DLD1 (cell line): ENCODE results near the gene AP1B1.
"Not testable (repeated sequence)": the region's sequence is repeated elsewhere in the genome, so short reads cannot be mapped to it uniquely, and the experiment has no call there.

Experiments used
- in situ Hi-C: cut with HindIII; loops from 2 replicates; pipeline ENCODE4 v1.10.0; 2017; ENCODE audit warnings: low sequenced_read_pairs

The AP1B1 gene

DNA sequence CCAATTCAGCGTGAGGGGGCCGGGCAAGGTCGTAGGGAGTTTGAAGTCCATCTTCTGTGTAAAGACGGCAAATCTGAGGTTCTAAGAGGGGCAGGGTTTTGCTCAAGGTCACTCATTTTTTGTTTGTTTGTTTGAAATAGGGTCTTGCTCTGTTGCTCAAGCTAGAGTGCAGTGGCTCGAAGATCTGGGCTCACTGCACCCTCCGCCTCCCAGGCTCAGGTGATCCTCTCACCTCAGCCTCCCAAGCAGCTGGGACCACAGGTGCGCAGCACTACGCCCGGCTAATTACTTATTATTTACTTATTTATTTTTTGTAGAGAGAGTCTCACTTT is 355 bp upstream of the AP1B1 start:
- in situ Hi-C loops: no loop called here

DNA sequence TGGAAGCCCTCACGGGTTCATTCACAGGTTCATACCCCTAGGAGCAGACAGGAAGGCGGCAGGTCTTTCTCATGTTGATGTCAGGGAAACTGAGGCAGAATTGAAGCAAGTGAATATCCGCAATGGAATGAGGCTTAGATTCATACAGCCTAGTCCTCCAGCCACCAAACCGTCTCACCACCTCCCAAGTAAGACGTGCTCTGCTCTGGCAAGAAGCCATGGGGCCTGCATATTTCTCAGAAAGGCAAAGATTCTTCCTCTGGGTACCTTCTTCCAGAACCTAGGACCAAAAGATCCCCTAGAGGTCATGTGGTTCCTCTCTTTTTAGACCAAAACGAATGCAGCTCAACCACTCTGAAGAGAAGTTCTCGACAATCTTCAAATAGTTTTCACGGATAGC is 1.7 kb downstream of the AP1B1 start:
- in situ Hi-C loops: no loop called here

DNA sequence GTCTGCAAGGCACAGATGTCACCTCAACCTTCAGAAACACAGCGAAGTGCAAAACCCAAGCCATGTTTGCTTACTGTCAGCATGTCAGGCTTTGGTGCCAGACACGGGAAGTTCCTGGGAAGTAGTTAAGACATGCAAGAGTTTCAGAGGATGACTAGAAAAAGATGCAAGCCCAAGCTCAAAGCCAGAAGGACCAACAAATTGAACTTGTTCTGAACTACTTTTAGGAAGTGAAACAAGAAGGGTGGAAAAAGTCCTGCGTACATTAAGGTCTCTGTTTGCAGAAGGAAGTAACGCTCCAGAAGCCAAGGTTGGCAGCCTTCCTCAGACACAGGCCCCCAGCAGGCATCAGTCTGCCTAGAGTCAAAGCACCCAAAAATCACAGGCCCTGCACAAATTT is 2.6 kb downstream of the AP1B1 start:
- in situ Hi-C loops: no loop called here

DNA sequence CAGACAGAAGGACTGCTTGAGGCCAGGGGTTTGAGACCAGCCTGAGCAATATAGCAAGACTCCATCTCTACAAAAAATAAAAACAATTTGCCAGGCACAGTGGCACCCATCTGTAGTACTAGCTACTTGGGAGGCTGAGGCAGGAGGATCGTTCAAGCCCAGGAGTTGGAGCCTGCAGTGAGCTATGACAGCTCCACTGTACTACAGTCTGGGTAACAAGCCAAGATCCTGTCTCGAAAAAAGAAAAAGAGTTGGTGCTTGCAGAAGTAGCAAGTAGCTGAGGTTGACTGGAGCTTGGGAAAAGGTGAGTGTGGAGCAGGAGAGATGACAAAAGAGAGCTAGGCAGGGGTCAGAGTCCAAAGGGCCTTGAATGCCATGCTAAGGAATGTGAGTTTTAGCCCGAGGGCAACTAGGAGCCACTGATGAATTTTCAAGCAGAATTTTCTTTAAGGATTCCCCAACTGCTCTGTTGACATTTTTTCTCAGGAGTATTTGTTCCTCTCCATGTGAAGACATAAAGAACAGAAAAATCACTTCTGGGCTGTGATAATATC is 3.1 kb downstream of the AP1B1 start:
- in situ Hi-C loops: no loop called here

DNA sequence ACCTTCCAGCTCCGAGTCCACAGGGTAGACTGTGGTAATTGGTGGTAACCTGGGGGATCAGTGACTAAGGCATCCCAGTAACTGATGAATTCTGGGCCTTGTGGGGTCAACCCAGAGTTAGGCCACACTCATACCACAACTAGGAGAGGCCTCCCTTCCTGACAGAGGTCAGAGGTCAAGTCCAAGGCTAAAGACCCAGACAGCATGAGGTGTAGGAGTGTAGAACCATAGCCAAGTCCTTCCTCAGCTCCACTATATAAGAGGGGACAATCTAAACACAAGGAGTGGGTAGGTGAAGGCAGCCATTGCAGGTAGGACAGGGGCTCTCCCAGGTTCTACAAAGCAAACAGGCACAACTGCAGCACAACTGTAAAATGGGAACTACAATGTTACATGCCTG is 4.6 kb downstream of the AP1B1 start:
- in situ Hi-C loops: no loop called here

DNA sequence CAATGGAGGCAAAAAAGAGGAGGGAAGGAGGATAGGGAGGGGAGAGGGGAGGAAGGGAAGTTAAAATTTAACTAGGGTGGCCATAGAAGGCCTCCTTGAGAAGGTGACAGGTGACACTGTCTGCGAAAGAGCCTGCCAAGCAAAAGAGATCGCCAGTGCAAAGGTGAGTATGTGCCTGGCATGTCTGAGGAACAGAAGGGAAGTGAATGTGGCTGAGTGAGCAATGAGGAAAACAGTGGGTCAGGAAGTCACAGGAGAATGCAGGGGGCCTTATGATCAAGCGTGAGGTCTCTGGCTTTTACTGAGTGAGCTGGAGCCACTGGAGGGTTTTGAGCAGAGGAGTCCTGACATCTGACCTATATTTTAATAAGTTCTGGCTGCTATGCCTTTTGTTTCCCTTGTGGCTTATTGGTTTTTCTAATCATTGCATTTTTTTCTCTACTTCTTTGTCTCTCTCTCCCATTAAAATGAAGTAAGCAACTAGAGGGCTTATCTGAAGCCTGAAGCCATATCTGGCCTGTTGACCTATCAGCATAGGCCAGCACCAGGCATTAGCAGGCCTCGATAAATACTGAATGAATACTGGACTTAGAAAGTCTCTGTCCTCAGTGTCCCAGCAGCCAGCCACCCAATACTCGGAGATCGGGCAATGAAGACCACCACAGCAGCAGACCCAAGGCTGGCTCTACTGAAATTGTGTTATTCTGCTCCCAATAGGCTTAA is 5.6 kb downstream of the AP1B1 start:
- in situ Hi-C loops: no loop called here

DNA sequence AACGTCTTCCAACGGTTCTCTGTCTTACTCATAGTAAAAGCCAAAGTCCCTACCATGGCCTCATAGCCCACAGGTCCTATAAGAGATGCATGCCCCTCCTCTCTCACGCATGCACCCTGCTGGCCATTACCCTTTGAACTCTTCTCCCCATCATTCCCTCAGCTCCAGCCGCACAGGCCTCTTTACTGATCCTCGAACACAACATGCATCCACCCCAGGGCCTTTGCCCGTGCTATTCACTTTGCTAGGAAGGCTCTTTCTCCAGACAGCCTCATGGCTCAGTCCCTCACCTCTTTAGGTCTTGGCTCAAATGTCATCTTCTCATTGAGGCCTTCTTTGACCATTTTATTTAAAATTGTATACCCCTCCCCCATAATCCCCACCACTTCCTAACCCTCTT is 7.5 kb downstream of the AP1B1 start:
- in situ Hi-C loops: no loop called here

DNA sequence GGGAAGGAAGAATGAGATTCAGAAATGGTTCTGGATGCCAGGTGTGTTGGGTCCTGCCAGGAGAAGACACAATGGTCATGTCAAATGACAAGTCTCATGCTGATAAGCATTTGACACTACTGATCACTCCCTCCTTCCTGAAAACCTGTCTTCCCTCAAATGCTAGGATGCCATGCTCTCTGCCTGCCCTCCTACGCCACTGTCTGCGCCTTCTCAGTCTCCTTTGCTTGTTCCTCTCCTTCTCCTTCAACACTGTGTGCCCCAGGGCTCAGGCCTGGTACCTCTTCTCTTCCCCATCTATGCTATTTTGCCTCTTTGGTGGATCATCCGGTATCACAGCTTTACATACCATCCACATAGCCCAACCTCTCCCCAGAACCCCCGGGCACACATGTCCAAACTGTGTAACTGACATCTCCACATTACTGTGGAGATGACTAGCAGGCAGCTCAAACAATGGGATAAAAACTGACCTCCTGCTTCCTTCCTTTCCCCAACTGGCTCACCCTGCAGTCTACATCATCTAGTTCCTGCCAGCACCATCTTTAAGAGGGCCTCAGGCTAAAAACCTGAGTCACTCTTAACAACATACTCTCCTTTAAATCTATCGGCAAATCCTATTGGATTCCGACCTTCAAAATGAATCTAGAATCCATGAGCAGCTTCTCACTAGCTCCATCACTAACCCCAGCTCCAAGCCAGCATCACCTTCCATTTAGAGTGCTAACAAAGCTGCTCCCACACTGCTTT is 8.2 kb downstream of the AP1B1 start:
- in situ Hi-C loops: no loop called here

DNA sequence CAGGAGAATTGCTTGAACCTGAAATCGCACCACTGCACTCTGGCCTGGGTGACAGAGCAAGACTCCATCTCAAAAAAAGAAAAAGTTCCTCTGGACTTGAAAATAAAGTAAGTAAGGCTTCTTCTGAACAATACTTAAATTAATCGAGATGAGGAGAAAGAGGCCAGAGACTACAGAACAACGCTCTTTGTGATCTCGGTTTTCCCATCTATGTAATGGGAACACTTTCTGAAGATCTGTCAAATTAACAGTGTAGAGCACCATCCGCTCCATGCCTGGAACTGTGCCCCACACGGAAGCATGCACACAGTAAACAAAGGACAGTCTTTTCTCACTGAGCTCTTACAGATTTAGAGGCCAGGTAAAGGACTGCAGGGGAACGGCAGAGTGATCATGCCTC is 9.1 kb downstream of the AP1B1 start:
- in situ Hi-C loops: no loop called here

DNA sequence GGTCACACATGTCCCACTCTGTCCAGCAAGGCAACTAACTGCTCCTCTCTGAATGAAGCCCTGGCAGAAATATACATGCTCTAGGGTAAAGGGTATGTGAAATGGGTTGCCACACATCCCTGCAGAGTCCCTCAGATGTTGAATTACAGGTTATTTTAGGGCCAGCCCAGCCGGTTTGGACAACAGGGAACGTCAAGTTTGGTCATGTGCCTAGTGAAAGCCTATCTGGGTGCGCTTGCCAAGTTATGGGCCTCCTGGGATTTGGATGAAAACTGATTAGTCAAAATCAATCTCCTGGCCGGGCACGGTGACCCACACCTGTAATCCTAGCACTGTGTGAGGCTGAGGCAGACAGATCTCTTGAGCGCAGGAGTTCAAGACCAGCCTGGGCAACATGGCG is 10.4 kb downstream of the AP1B1 start:
- in situ Hi-C loops: no loop called here

DNA sequence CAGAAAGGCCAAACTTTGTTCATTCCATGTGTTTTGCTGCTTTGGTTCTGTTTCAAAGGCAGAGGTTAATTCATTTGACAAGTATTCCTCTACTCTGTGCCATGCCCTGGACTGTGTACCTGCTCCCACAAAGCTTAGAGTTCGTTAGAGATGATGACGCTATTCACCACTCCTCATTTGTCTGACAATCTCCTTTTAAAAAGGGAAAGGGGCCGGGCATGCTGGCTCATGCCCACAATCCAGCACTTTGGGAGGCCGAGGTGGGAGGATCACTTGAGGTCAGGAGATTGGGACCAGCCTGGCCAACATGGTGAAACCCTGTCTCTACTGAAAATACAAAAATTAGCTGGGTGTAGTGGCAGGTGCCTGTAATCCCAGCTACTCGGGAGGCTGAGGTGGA is 11.7 kb downstream of the AP1B1 start:
- in situ Hi-C loops: not testable (repeated sequence)

DNA sequence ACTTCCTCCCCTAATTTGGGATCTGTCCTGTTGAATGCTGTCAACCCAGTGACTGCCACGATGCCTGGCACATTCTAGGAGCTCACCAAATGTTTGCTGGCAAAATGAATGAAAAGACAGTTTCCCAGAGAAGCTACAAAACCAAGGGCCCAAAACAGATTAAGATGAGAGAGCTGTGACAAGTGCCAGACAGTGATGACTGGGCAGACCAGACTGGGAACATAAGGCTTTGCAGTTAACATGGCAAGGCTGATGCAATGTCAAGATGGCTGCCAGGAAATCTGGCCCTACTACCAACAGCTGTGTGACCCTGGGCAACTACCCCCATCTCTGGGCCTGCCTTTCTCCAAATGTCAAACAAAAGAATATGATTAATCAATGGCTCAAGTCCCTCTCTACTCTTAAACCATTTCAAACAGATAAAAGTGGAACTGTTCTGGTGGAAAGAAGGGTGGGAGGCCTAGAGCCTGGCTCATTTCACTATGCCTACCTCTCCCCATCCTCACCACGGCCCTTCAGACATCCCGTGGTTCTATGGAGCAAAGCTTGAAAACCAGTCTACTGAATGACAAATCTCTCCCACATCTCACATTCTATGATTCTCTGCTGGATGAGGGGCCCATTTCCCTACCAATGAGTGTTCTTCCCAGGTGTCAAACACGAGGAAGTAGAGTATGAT is 12.8 kb downstream of the AP1B1 start:
- in situ Hi-C loops: no loop called here

DNA sequence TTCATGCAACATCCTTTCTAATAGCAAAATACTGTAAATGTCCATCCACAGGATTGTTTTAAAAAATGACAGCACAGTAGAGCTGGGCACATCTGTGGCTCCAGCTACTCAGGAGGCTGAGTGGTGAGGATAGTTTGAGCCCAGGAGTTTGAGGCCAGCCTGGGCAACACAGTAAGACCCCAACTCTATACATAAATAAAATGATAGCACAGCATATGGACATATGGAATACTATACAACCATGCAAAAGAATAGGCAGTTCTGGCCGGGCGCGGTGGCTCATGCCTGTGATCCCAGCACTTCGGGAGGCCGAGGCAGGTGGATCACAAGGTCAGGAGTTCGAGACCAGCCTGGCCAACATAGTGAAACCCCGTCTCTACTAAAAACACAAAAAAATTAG is 13.6 kb downstream of the AP1B1 start:
- in situ Hi-C loops: not testable (repeated sequence)

DNA sequence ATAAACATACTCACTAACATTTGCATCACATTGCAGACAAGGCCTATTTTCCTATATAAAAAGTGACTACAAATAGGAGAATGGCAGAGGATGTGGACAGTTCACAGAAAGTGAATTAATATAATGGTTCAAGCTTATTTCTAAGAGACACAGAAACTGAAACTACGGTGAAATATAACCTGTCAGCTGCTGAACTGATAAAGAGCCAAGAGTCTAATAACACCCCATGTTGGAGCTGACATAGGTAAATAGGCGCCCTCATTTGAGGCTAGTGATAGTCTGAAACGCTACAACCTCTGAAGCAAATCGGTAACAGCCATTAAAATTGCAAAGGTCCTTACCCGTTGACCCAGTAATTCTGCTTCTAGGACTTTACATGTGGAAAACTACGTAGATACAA is 14.0 kb downstream of the AP1B1 start:
- in situ Hi-C loops: no loop called here

DNA sequence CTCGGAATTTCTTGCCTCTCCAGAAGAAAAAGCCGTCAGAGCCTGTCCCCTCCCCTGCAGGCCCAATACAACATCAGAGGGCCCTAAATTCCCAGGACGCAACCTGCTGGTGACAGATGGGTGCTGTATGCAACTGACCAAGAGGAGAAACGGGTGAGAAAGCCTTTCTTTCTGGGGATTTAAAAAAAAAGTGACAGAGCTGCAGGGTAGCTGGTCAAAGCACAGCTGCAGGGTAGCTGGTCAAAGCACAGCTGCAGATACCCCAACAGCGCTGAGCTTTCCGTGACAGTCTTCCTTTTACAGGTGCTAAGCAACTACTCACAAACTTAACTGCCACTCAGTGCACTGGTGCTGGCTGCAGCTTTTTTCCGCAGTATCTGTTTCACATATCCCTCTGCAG is 17.8 kb downstream of the AP1B1 start:
- in situ Hi-C loops: no loop called here

DNA sequence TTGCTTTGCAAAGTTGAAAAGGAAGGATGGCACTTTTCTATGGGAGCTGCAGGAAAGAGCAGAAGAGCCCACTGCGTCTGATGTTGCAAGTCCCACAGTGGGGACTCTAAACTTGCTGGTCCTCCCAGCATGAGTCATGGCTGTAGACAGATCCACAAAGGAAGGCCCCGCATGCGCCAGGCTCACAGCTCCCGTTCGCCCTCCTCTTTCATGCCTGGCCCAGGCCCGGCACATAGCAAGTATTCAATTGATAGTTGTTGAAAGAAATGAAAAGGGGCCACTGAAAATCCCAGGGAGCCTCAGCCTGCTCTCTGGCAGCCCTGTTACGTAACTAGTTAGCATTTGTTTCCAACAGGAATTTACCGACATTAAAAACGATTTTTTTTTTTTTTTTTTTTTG is 18.9 kb downstream of the AP1B1 start:
- in situ Hi-C loops: no loop called here

DNA sequence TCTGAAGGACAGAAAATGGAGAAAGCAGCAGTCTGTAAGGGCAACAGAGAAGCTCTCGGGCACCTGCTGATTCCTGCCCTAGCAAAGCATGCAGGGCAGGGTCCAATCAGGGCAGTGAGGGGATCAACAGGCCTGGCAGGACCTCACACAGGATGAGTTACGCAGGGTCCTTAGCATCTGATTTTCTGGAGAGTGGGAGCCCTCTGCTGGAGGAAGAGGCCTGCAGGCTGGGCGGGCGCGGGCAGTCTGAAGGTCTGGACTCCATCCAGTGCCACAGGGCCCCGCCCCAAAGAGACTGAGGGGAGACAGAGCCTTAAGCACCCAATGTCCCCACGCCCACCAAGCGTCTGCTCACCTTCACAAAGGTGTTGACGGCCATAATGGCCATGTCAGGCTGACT is 28.9 kb downstream of the AP1B1 start:
- in situ Hi-C loops: no loop called here

DNA sequence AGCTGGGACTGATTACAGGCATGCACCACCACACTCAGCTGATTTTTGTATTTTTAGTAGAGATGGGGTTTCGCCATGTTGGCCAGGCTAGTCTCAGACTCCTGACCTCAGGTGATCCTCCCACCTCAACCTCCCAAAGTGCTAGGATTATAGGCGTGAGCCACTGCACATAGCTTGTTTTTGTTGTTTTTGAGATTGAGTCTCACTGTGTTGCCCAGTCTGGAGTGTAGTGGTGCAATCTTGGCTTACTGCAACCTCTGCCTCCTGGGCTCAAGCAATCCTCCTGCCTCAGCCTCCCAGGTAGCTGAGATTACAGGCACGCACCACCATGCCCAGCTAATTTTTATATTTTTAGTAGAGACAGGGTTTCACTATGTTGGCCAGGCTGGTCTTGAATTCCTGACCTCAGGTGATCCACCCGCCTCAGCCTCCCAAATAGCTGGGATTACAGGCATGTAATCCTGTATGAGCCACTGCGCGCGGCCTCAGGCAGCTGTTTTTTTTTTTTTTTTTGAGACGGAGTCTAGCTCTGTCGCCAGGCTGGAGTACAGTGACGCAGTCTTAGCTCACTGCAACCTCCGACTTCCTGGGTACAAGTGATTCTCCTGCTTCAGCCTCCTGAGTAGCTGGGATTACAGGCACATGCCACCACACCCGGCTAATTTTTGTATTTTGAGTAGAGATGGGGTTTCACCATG is 31.0 kb downstream of the AP1B1 start:
- in situ Hi-C loops: not testable (repeated sequence)

DNA sequence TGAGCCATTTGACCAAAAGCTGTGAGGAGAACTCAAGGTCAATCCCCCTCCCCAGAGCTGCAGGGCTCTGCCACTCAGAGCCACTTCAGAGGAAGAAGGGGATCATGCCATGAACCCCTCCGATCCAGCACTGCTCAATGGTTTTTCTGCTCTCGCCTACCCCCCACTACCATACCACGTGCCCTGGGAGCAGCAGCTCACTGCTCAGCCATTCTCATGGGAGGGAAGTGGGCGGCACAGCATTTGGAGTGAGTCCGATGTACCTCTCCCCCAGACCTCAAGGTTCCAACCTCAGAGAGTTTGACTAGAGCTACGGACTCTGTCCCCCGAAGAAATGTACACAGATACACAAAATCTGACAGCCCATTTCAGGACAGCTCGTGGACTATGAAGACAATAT is 34.5 kb downstream of the AP1B1 start:
- in situ Hi-C loops: no loop called here

DNA sequence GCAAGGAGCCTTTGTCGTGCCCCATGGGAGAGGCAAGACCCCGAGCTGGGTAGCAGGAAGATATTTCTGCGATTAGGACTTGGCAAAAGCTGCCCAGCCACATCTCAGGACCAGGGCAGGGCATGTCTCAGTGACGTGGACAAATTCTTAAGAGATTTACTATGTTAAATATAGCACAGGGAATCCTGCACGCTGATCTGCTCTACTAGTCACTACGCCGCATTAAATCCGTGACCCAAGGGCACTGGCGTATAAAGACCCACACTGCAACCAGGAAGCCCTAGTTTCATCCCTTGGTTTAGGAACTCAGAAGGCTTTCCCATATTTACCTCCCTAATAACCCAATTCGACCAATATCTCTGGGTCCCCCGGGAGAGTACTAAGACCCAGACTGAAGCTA is 35.1 kb downstream of the AP1B1 start:
- in situ Hi-C loops: no loop called here

DNA sequence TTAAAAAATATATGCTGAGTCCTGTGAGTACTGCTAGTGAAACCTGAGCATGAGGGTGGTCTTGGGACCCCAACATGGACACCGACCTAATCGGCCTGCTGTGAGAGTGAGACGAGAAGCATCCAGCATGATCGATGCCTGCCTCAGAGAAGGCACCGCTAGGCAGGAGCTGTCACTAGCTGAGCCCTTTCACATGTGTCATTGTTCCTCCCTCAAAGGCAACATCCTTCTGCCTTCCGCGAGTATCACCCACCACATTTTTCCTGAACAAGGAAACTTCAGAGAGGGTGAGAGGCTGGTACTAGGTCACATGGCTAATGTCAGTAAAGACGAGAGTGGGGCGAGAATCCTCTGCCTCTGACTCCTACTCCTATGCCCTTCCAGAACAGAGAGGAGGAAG is 35.6 kb downstream of the AP1B1 start:
- in situ Hi-C loops: no loop called here
